Thyroid gland (tissue), 4 donors: ENCODE data around the gene INVS.

Experiments used
- POLR2A ChIP-seq, 2 donors: fragments of 450-650 bp; IDR thresholded peaks; one replicate each; pipeline ENCODE4 v1.6.1; 2017; ENCODE audit warnings: antibody characterized with exemption in 2 of 2, mild to moderate bottlenecking in 2 of 2, moderate library complexity in 1 of 2
- TF ChIP-seq, protein P1 (sequence below), 6 experiments: fragments of 200-600 bp in 3 of 6; fragments of 450-650 bp in 3 of 6; sonication (generic) in 3 of 6; IDR thresholded peaks; one replicate each; pipeline ENCODE4 v1.5.1; 2016 to 2019; ENCODE audit warnings: antibody characterized with exemption in 6 of 6, mild to moderate bottlenecking in 2 of 6, inconsistent platforms in 1 of 6, moderate library complexity in 1 of 6

DNA sequence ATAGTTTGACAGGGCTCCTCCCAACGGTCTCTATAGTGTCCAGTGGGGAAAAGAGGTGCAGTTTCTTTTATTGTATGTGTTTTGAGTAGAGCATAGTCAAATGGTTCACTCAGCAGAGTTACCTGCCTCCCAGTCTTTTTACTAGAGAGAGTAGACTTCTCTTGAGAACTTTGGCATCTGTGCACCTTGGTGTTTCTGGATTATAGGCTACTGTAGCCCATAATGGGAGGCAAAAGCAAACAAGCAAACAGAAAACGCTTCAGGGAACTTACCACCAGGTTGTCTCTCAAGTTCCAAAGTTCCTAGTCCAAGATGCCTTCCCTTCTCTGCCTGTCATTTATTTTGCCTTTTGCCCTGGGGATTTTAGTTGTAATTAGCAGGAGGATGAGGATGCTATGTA, 26.2 kb downstream of the INVS start:
- TF ChIP-seq, protein P1, sequence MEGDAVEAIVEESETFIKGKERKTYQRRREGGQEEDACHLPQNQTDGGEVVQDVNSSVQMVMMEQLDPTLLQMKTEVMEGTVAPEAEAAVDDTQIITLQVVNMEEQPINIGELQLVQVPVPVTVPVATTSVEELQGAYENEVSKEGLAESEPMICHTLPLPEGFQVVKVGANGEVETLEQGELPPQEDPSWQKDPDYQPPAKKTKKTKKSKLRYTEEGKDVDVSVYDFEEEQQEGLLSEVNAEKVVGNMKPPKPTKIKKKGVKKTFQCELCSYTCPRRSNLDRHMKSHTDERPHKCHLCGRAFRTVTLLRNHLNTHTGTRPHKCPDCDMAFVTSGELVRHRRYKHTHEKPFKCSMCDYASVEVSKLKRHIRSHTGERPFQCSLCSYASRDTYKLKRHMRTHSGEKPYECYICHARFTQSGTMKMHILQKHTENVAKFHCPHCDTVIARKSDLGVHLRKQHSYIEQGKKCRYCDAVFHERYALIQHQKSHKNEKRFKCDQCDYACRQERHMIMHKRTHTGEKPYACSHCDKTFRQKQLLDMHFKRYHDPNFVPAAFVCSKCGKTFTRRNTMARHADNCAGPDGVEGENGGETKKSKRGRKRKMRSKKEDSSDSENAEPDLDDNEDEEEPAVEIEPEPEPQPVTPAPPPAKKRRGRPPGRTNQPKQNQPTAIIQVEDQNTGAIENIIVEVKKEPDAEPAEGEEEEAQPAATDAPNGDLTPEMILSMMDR (IDR thresholded peaks at IDR 0.05) = no peak
- TF ChIP-seq POLR2A (IDR thresholded peaks at IDR 0.05) = no peak
